ENCODE results near the gene ZNF32.
A peak's percentile ranks its signal among the peaks of the same experiment; 100 is the strongest.

ZNF32 gene

GRCh38 chr10:43692051-43692825, 43.6 kb upstream of the ZNF32 start:
- Histone ChIP-seq H3K27me3 (ENCODE audit: insufficient read depth, poor library complexity, severe bottlenecking) (peaks cover 21% of the 10 kb centered on the region), H3K4me3 (replicated peaks; ENCODE audit: insufficient read depth, low read length) (no peak overlapping the region), H3K27ac (replicated peaks) (no peak overlapping the region)
- no peak for DNase-seq (ENCODE audit: low read depth in 1 of 2, low spot score in 1 of 2)
- TF ChIP-seq CTCF (IDR thresholded peaks at IDR 0.05; ENCODE audit: insufficient read depth, low read length) (no peak), GABPA (IDR thresholded peaks at IDR 0.05; ENCODE audit: low read depth) (no peak), POLR2AphosphoS5 (IDR thresholded peaks at IDR 0.05; ENCODE audit: low read depth) (no peak), SPI1 (IDR thresholded peaks at IDR 0.05; ENCODE audit: borderline replicate concordance, low read depth) (no peak), REST (IDR thresholded peaks at IDR 0.05; ENCODE audit: insufficient replicate concordance, low read depth) (no peak)

GRCh38 chr10:43691485-43691884, 42.8 kb upstream of the ZNF32 start:
- Histone ChIP-seq H3K27me3 (ENCODE audit: insufficient read depth, poor library complexity, severe bottlenecking) (peaks cover 21% of the 10 kb centered on the region), H3K27ac (replicated peaks) (no peak overlapping the region), H3K4me3 (replicated peaks; ENCODE audit: insufficient read depth, low read length) (no peak overlapping the region)
- DNase-seq (ENCODE audit: low read depth in 1 of 2, low spot score in 1 of 2), result no peak
- no peak for TF ChIP-seq SPI1 (IDR thresholded peaks at IDR 0.05; ENCODE audit: borderline replicate concordance, low read depth)
- TF ChIP-seq REST (IDR thresholded peaks at IDR 0.05; ENCODE audit: insufficient replicate concordance, low read depth), result no peak

- DNase-seq (ENCODE audit: low read depth in 1 of 2, low spot score in 1 of 2), result peak; percentile 51 to 73
- TF ChIP-seq POLR2AphosphoS5 (IDR thresholded peaks at IDR 0.05; ENCODE audit: low read depth) (no peak), SPI1 (IDR thresholded peaks at IDR 0.05; ENCODE audit: borderline replicate concordance, low read depth) (no peak), CTCF (IDR thresholded peaks at IDR 0.05; ENCODE audit: insufficient read depth, low read length) (peak; percentile 51), REST (IDR thresholded peaks at IDR 0.05; ENCODE audit: insufficient replicate concordance, low read depth) (no peak)
- Histone ChIP-seq H3K27ac (replicated peaks) (no peak overlapping the region), H3K27me3 (ENCODE audit: insufficient read depth, poor library complexity, severe bottlenecking) (peaks cover 19% of the 10 kb centered on the region), H3K4me3 (replicated peaks; ENCODE audit: insufficient read depth, low read length) (peak overlapping the region; percentile 43)
These were observed 41.5 kb upstream of the ZNF32 start for GRCh38 chr10:43689955-43690771.
